RWPE2 (cell line): ENCODE data around the gene STK32C.
"Not testable (repeated sequence)": the region's sequence is repeated elsewhere in the genome, so short reads cannot be mapped to it uniquely, and the experiment has no call there.

Experiments used
- ATAC-seq: fragments of 200-7000 bp; cut with Tn5 transposase; 3 replicates; pipeline ENCODE4 v1.9.1; 2021; ENCODE audit warnings: low read depth
- DNase-seq: peaks from one replicate; pipeline ENCODE4 v3.0.0-alpha.2; 2020; ENCODE audit warnings: low spot score
- H3K27ac ChIP-seq: fragments of 450-650 bp; 2 replicates; pipeline ENCODE4 v1.5.1; 2017; ENCODE audit warnings: mild to moderate bottlenecking; ENCODE audit not compliant: poor library complexity, severe bottlenecking
- H3K27me3 ChIP-seq: fragments of 250-450 bp; sonication (Bioruptor Pico); 2 replicates; pipeline ENCODE4 v1.5.1; 2021; ENCODE audit warnings: mild to moderate bottlenecking, moderate library complexity; ENCODE audit not compliant: insufficient read depth, poor library complexity, severe bottlenecking
- H3K36me3 ChIP-seq: fragments of 250-450 bp; sonication (Bioruptor Pico); 2 replicates; pipeline ENCODE4 v1.5.1; 2020; ENCODE audit warnings: low read depth, mild to moderate bottlenecking, moderate library complexity
- H3K4me1 ChIP-seq: fragments of 250-450 bp; sonication (Bioruptor Pico); 2 replicates; pipeline ENCODE4 v1.5.1; 2021; ENCODE audit warnings: mild to moderate bottlenecking, moderate library complexity; ENCODE audit not compliant: insufficient read depth, poor library complexity, severe bottlenecking
- H3K4me3 ChIP-seq: fragments of 250-450 bp; sonication (Bioruptor Pico); 2 replicates; pipeline ENCODE4 v1.5.1; 2021; ENCODE audit warnings: mild to moderate bottlenecking, moderate library complexity; ENCODE audit not compliant: severe bottlenecking
- H3K9me3 ChIP-seq: fragments of 250-450 bp; sonication (Bioruptor Pico); 2 replicates; pipeline ENCODE4 v1.5.1; 2021; ENCODE audit warnings: mild to moderate bottlenecking, moderate library complexity; ENCODE audit not compliant: severe bottlenecking
- CTCF ChIP-seq: fragments of 450-650 bp; IDR thresholded peaks from one replicate; pipeline ENCODE4 v1.5.1; 2017; ENCODE audit warnings: mild to moderate bottlenecking, moderate library complexity; ENCODE audit not compliant: poor library complexity, severe bottlenecking

STK32C gene

GRCh38 chr10:132223611-132224342 lies 84.0 kb downstream of the STK32C start:
- H3K27ac ChIP-seq, result no peak overlapping the region
- no peaks in the 10 kb centered on the region for H3K4me1 ChIP-seq
- H3K9me3 ChIP-seq, result no peaks in the 10 kb centered on the region
- no peaks in the 10 kb centered on the region for H3K27me3 ChIP-seq
- DNase-seq (no peak), ATAC-seq (no peak)
- no peak for TF ChIP-seq CTCF
- no peak overlapping the region for H3K4me3 ChIP-seq
- H3K36me3 ChIP-seq, result no peaks in the 10 kb centered on the region

- no peak overlapping the region for H3K27ac ChIP-seq
- H3K4me1 ChIP-seq, result no peaks in the 10 kb centered on the region
- H3K27me3 ChIP-seq, result no peaks in the 10 kb centered on the region
- no peaks in the 10 kb centered on the region for H3K9me3 ChIP-seq
- H3K4me3 ChIP-seq, result no peak overlapping the region
- no peak for DNase-seq
- H3K36me3 ChIP-seq, result no peaks in the 10 kb centered on the region
- TF ChIP-seq CTCF, result peak; percentile 81
- peak; percentile 88 for ATAC-seq
Observed at GRCh38 chr10:132223156-132223590, 84.6 kb downstream of the STK32C start.

- H3K4me1 ChIP-seq, result no peaks in the 10 kb centered on the region
- DNase-seq, result no peak
- TF ChIP-seq CTCF, result no peak
- H3K4me3 ChIP-seq, result no peak overlapping the region
- ATAC-seq, result no peak
- H3K9me3 ChIP-seq, result no peaks in the 10 kb centered on the region
- H3K36me3 ChIP-seq, result no peaks in the 10 kb centered on the region
- H3K27ac ChIP-seq, result no peak overlapping the region
- H3K27me3 ChIP-seq, result no peaks in the 10 kb centered on the region
Observed at GRCh38 chr10:132222726-132223125, 85.0 kb downstream of the STK32C start.

GRCh38 chr10:132220996-132221395 lies 86.8 kb downstream of the STK32C start:
- not testable (repeated sequence) for H3K4me1 ChIP-seq, H3K27ac ChIP-seq, H3K9me3 ChIP-seq, DNase-seq, ATAC-seq, H3K27me3 ChIP-seq, H3K36me3 ChIP-seq, H3K4me3 ChIP-seq

GRCh38 chr10:132220061-132220460 lies 87.7 kb downstream of the STK32C start:
- Histone ChIP-seq H3K27ac (no peak overlapping the region), H3K4me1 (no peaks in the 10 kb centered on the region), H3K36me3 (no peaks in the 10 kb centered on the region), H3K9me3 (peaks cover 8% of the 10 kb centered on the region), H3K27me3 (no peaks in the 10 kb centered on the region), H3K4me3 (no peak overlapping the region)
- TF ChIP-seq CTCF, result no peak
- no peak for DNase-seq
- ATAC-seq, result no peak
